Measurements from ENCODE around the gene CRTAC1.

GRCh38 chr10:97861924-97862323 is 168.5 kb downstream of the CRTAC1 start:
- no peak for TF ChIP-seq ZFP30 (CRISPR knock-in tag; IDR thresholded peaks at IDR 0.05)
- TF ChIP-seq RARB (CRISPR knock-in tag; IDR thresholded peaks at IDR 0.05) = no peak
- TF ChIP-seq GLIS3 (CRISPR knock-in tag; IDR thresholded peaks at IDR 0.05) = no peak
- TF ChIP-seq, protein P1, sequence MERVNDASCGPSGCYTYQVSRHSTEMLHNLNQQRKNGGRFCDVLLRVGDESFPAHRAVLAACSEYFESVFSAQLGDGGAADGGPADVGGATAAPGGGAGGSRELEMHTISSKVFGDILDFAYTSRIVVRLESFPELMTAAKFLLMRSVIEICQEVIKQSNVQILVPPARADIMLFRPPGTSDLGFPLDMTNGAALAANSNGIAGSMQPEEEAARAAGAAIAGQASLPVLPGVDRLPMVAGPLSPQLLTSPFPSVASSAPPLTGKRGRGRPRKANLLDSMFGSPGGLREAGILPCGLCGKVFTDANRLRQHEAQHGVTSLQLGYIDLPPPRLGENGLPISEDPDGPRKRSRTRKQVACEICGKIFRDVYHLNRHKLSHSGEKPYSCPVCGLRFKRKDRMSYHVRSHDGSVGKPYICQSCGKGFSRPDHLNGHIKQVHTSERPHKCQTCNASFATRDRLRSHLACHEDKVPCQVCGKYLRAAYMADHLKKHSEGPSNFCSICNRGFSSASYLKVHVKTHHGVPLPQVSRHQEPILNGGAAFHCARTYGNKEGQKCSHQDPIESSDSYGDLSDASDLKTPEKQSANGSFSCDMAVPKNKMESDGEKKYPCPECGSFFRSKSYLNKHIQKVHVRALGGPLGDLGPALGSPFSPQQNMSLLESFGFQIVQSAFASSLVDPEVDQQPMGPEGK (CRISPR knock-in tag; IDR thresholded peaks at IDR 0.05; ENCODE audit: borderline replicate concordance) = no peak
- no peak for TF ChIP-seq ZNF70 (CRISPR knock-in tag; IDR thresholded peaks at IDR 0.05)
- TF ChIP-seq BACH2 (CRISPR knock-in tag; IDR thresholded peaks at IDR 0.05; ENCODE audit: borderline replicate concordance) = no peak
- TF ChIP-seq PPARA (CRISPR knock-in tag; IDR thresholded peaks at IDR 0.05; ENCODE audit: borderline replicate concordance) = no peak
- no peak for TF ChIP-seq TSHZ2 (CRISPR knock-in tag; IDR thresholded peaks at IDR 0.05)
- no peak for TF ChIP-seq CREB5 (CRISPR knock-in tag; IDR thresholded peaks at IDR 0.05; ENCODE audit: low read depth)
- TF ChIP-seq TCF4 (CRISPR knock-in tag; IDR thresholded peaks at IDR 0.05; ENCODE audit: borderline replicate concordance) = no peak
- no peak for TF ChIP-seq ISL1 (CRISPR knock-in tag; IDR thresholded peaks at IDR 0.05)

Measured in SK-N-SH treated with all-trans-retinoic acid at 6 μM for 48 hours (cell line).